GM10266 (cell line): ENCODE measurements around the gene ADGRA3.

Source experiments
- DNase-seq: peaks from one replicate; pipeline ENCODE4 v3.0.0; 2012; ENCODE audit errors: extremely low spot score
- CTCF ChIP-seq: IDR thresholded peaks from 2 replicates; pipeline ENCODE4 v1.5.1; 2012; ENCODE audit warnings: mild to moderate bottlenecking, low read depth; ENCODE audit not compliant: control insufficient read depth, insufficient read depth; ENCODE audit errors: missing control alignments

The ADGRA3 gene

GRCh38 chr4:22348410-22348809 lies 167.5 kb downstream of the ADGRA3 start:
- TF ChIP-seq CTCF: no peak
- DNase-seq: no peak

DNA sequence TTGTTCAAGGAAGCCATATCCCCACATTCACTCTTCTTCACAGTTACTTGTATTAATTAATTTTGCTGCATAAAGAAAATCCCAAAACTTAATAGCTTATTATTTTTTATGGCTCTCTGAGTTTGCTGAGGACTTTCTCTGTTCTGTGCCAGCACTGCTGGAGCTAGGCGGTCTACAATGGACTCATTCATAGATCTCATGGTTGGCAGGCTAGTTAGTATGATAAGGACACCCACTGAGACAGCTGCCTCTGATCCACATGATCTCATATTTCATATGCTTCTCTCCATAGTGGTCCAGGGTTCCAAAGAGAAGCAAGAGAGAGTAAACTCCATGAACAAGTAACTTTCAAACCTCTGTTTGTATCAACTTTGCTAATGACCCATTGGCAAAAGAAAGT lies 170.2 kb downstream of the ADGRA3 start:
- no peak for DNase-seq

GRCh38 chr4:22345055-22345454 lies 170.8 kb downstream of the ADGRA3 start:
- no peak for TF ChIP-seq CTCF
- no peak for DNase-seq

More for the DNA sequence above, 170.2 kb downstream of the ADGRA3 start:
- TF ChIP-seq CTCF: no peak

DNA sequence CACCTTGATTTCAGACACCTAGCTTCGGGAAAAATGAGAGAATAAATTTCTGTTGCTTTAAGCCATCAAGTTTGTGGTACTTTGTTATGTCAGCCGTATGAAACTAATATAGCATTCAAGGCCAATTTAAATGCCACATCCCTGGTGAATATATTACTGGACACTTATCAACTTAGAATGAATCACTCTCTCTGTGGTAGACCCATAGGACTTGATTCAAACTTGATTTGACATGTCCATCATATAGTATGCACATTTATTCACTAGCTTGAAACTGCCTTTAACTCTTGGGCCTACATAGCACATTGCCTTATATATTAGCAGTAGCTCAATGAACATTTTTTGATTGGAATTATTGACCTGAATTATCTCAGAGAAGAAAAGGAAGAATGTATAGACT lies 172.3 kb downstream of the ADGRA3 start:
- TF ChIP-seq CTCF: no peak
- DNase-seq: no peak

DNA sequence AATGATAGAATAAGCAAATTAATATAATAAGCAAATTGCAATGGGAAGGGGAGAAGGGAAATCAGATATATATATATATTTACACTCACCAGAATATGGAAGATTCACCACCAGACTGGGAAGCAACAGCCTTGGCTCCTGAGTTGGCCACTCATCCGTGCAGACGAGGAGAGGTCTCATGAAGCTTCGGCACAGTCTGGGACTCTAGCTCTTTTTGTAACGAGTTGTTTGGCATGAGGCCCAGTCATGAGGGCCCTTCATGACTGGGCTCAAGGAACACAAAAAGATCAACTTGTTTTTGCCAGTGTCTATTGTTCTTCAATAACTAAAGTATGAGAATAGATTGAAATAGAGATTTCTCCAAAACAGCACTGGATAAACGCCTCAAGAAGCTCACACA lies 176.4 kb downstream of the ADGRA3 start:
- no peak for DNase-seq
- no peak for TF ChIP-seq CTCF

DNA sequence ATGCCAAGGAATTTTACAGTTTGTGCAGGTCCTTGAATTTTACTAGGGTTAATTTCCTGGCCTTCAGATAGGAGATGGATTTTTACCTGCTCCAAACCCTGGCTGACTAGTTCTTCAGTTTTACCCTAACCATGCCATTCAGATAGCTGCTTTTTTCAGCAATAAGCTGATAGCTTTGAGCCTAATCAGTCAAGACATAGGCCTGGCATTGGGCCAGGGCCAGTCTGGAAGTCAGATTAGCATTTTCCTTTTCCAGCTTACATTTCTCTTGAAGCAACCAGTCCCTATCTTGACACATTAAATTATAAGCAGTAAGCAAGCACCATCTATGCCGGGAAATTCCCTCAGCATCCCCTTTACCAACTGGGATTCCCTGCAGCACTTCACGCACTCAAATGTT lies 177.1 kb downstream of the ADGRA3 start:
- TF ChIP-seq CTCF: no peak
- no peak for DNase-seq
